Memory B cell (primary cell): ENCODE data around the gene ANKS1A.

Experiments used
- ATAC-seq: fragments of 150-1000 bp; cut with Tn5 transposase; 2 replicates; pipeline ENCODE4 v1.10.0; 2021; ENCODE audit warnings: low read depth, mild to moderate bottlenecking, moderate library complexity
- DNase-seq, 2 donors: peaks; one replicate each; pipeline ENCODE4 v3.0.0; 2022; ENCODE audit warnings: low spot score in 2 of 2
- H3K27ac Mint-ChIP-seq: one replicate; pipeline ENCODE4 v1.8.0; 2022; ENCODE audit warnings: mild to moderate bottlenecking, moderate library complexity, mixed read lengths
- H3K27me3 Mint-ChIP-seq: one replicate; pipeline ENCODE4 v1.8.0; 2022; ENCODE audit warnings: mixed read lengths
- H3K36me3 Mint-ChIP-seq: one replicate; pipeline ENCODE4 v1.8.0; 2022; ENCODE audit warnings: mild to moderate bottlenecking, mixed read lengths
- H3K4me1 Mint-ChIP-seq: one replicate; pipeline ENCODE4 v1.8.0; 2022; ENCODE audit warnings: mixed read lengths
- H3K4me3 Mint-ChIP-seq: one replicate; pipeline ENCODE4 v1.8.0; 2022; ENCODE audit warnings: mild to moderate bottlenecking, moderate library complexity, mixed read lengths
- H3K9me3 Mint-ChIP-seq: one replicate; pipeline ENCODE4 v1.8.0; 2022; ENCODE audit warnings: mixed read lengths

ANKS1A gene

GRCh38 chr6:35057449-35058357 lies 168.6 kb downstream of the ANKS1A start:
- Mint-ChIP-seq H3K4me3 (no peak overlapping the region), H3K4me1 (peaks cover 8% of the 10 kb centered on the region), H3K36me3 (peaks cover 3% of the 10 kb centered on the region), H3K27ac (no peak overlapping the region), H3K9me3 (no peaks in the 10 kb centered on the region), H3K27me3 (no peaks in the 10 kb centered on the region)
- DNase-seq (no peak), ATAC-seq (no peak)

- DNase-seq (no peak), ATAC-seq (no peak)
- peak overlapping the region; percentile 19 for H3K27ac Mint-ChIP-seq
- peaks cover 8% of the 10 kb centered on the region for H3K4me1 Mint-ChIP-seq
- no peaks in the 10 kb centered on the region for H3K27me3 Mint-ChIP-seq
- H3K36me3 Mint-ChIP-seq: peaks cover 3% of the 10 kb centered on the region
- H3K4me3 Mint-ChIP-seq: no peak overlapping the region
- no peaks in the 10 kb centered on the region for H3K9me3 Mint-ChIP-seq
Measured at GRCh38 chr6:35058358-35058675, 169.3 kb downstream of the ANKS1A start.

- Mint-ChIP-seq H3K4me3 (no peak overlapping the region), H3K27ac (peak overlapping the region; percentile 19), H3K9me3 (no peaks in the 10 kb centered on the region), H3K27me3 (no peaks in the 10 kb centered on the region), H3K36me3 (peaks cover 3% of the 10 kb centered on the region), H3K4me1 (peaks cover 8% of the 10 kb centered on the region)
- ATAC-seq (peak; percentile 76), DNase-seq (no peak)
Measured at GRCh38 chr6:35058865-35059522, 169.9 kb downstream of the ANKS1A start.

GRCh38 chr6:35059596-35060345 lies 170.7 kb downstream of the ANKS1A start:
- Mint-ChIP-seq H3K4me3 (no peak overlapping the region), H3K36me3 (peaks cover 5% of the 10 kb centered on the region), H3K4me1 (peaks cover 8% of the 10 kb centered on the region), H3K9me3 (no peaks in the 10 kb centered on the region), H3K27ac (no peak overlapping the region), H3K27me3 (no peaks in the 10 kb centered on the region)
- DNase-seq: no peak
- no peak for ATAC-seq

GRCh38 chr6:35061102-35061615 lies 172.1 kb downstream of the ANKS1A start:
- peaks cover 8% of the 10 kb centered on the region for H3K36me3 Mint-ChIP-seq
- H3K27ac Mint-ChIP-seq: no peak overlapping the region
- DNase-seq: no peak
- H3K4me1 Mint-ChIP-seq: peaks cover 8% of the 10 kb centered on the region
- ATAC-seq: no peak
- H3K4me3 Mint-ChIP-seq: no peak overlapping the region
- no peaks in the 10 kb centered on the region for H3K9me3 Mint-ChIP-seq
- H3K27me3 Mint-ChIP-seq: no peaks in the 10 kb centered on the region

- no peak overlapping the region for H3K4me3 Mint-ChIP-seq
- H3K9me3 Mint-ChIP-seq: no peaks in the 10 kb centered on the region
- H3K36me3 Mint-ChIP-seq: peaks cover 8% of the 10 kb centered on the region
- no peaks in the 10 kb centered on the region for H3K27me3 Mint-ChIP-seq
- no peak overlapping the region for H3K27ac Mint-ChIP-seq
- ATAC-seq (no peak), DNase-seq (no peak)
- H3K4me1 Mint-ChIP-seq: peaks cover 8% of the 10 kb centered on the region
Measured at GRCh38 chr6:35061651-35062410, 172.8 kb downstream of the ANKS1A start.

- no peaks in the 10 kb centered on the region for H3K27me3 Mint-ChIP-seq
- no peak overlapping the region for H3K27ac Mint-ChIP-seq
- H3K4me3 Mint-ChIP-seq: no peak overlapping the region
- peaks cover 8% of the 10 kb centered on the region for H3K4me1 Mint-ChIP-seq
- ATAC-seq: no peak
- no peaks in the 10 kb centered on the region for H3K9me3 Mint-ChIP-seq
- DNase-seq: no peak
- H3K36me3 Mint-ChIP-seq: peaks cover 8% of the 10 kb centered on the region
Measured at GRCh38 chr6:35062676-35063574, 173.9 kb downstream of the ANKS1A start.

GRCh38 chr6:35063701-35064280 lies 174.7 kb downstream of the ANKS1A start:
- H3K36me3 Mint-ChIP-seq: peaks cover 9% of the 10 kb centered on the region
- ATAC-seq (no peak), DNase-seq (no peak)
- H3K9me3 Mint-ChIP-seq: no peaks in the 10 kb centered on the region
- no peak overlapping the region for H3K27ac Mint-ChIP-seq
- peaks cover 2% of the 10 kb centered on the region for H3K4me1 Mint-ChIP-seq
- no peaks in the 10 kb centered on the region for H3K27me3 Mint-ChIP-seq
- no peak overlapping the region for H3K4me3 Mint-ChIP-seq

- Mint-ChIP-seq H3K4me1 (no peaks in the 10 kb centered on the region), H3K9me3 (no peaks in the 10 kb centered on the region), H3K27ac (no peak overlapping the region), H3K4me3 (no peak overlapping the region), H3K36me3 (peaks cover 9% of the 10 kb centered on the region), H3K27me3 (no peaks in the 10 kb centered on the region)
- DNase-seq: no peak
- ATAC-seq: no peak
Measured at GRCh38 chr6:35064290-35064689, 175.2 kb downstream of the ANKS1A start.

GRCh38 chr6:35064757-35065440 lies 175.8 kb downstream of the ANKS1A start:
- no peaks in the 10 kb centered on the region for H3K9me3 Mint-ChIP-seq
- DNase-seq (no peak), ATAC-seq (no peak)
- no peaks in the 10 kb centered on the region for H3K27me3 Mint-ChIP-seq
- no peak overlapping the region for H3K4me3 Mint-ChIP-seq
- no peak overlapping the region for H3K27ac Mint-ChIP-seq
- no peaks in the 10 kb centered on the region for H3K4me1 Mint-ChIP-seq
- H3K36me3 Mint-ChIP-seq: peaks cover 9% of the 10 kb centered on the region

GRCh38 chr6:35065441-35065800 lies 176.4 kb downstream of the ANKS1A start:
- Mint-ChIP-seq H3K36me3 (peaks cover 10% of the 10 kb centered on the region), H3K9me3 (no peaks in the 10 kb centered on the region), H3K4me3 (no peak overlapping the region), H3K4me1 (no peaks in the 10 kb centered on the region), H3K27me3 (no peaks in the 10 kb centered on the region), H3K27ac (no peak overlapping the region)
- DNase-seq (no peak), ATAC-seq (no peak)

GRCh38 chr6:35065870-35066269 lies 176.8 kb downstream of the ANKS1A start:
- Mint-ChIP-seq H3K9me3 (no peaks in the 10 kb centered on the region), H3K4me1 (no peaks in the 10 kb centered on the region), H3K4me3 (no peak overlapping the region), H3K27me3 (no peaks in the 10 kb centered on the region), H3K36me3 (peaks cover 13% of the 10 kb centered on the region), H3K27ac (no peak overlapping the region)
- ATAC-seq (no peak), DNase-seq (no peak)
